MM.1S (cell line): ENCODE data around the gene YWHAG.

Experiments used
- EZH2phosphoT487 ChIP-seq: fragments of 300-600 bp; sonication (generic); IDR thresholded peaks from 2 replicates; pipeline ENCODE4 v1.6.1; 2018; ENCODE audit warnings: antibody characterized with exemption, low read length
- TF ChIP-seq, protein P1 (sequence below): fragments of 300-600 bp; sonication (generic); IDR thresholded peaks from 2 replicates; pipeline ENCODE4 v1.5.1; 2016; ENCODE audit warnings: antibody characterized with exemption, low read length, mixed read lengths

DNA sequence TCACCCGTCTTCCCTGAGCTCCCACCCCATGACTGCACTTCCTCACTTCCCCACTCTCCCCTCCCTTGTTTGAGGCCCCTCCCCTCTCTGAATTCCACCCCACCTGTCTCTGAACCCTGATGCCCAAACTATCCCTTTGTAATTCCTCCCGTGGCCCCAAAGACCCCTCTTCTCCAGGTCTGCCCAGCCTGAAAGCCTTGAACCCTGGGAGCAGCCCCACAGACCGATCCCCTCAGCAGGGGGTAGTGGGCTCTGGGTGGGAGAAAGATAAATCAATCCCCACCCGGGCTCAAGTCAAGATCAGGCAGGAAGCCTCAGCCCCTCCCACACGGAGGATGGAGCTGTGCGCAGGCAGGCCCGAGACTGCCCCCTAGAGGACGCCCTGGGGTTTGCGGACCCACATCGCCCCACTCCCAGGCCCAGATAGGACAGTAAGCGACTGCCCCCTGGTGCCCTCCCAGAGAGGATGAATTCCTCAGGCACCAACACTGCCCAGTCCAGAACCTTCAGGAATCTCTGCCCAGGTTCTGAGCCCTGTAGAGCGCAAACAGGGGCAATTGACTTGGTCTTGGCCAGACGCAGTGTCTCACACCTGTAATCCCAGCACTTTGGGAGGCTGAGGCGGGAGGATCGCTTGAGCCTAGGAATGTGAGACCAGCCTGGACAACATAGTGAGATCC lies 44.6 kb downstream of the YWHAG start:
- TF ChIP-seq, protein P1, sequence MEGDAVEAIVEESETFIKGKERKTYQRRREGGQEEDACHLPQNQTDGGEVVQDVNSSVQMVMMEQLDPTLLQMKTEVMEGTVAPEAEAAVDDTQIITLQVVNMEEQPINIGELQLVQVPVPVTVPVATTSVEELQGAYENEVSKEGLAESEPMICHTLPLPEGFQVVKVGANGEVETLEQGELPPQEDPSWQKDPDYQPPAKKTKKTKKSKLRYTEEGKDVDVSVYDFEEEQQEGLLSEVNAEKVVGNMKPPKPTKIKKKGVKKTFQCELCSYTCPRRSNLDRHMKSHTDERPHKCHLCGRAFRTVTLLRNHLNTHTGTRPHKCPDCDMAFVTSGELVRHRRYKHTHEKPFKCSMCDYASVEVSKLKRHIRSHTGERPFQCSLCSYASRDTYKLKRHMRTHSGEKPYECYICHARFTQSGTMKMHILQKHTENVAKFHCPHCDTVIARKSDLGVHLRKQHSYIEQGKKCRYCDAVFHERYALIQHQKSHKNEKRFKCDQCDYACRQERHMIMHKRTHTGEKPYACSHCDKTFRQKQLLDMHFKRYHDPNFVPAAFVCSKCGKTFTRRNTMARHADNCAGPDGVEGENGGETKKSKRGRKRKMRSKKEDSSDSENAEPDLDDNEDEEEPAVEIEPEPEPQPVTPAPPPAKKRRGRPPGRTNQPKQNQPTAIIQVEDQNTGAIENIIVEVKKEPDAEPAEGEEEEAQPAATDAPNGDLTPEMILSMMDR, result peak; percentile 99
- TF ChIP-seq EZH2phosphoT487, result no peak
